HK-2 (cell line): ENCODE measurements around the gene ERICH6.

ENCODE experiments used
- DNase-seq: peaks from one replicate; pipeline ENCODE4 v3.0.0-alpha.2; 2018; ENCODE audit not compliant: unreplicated experiment

ERICH6 gene

DNA sequence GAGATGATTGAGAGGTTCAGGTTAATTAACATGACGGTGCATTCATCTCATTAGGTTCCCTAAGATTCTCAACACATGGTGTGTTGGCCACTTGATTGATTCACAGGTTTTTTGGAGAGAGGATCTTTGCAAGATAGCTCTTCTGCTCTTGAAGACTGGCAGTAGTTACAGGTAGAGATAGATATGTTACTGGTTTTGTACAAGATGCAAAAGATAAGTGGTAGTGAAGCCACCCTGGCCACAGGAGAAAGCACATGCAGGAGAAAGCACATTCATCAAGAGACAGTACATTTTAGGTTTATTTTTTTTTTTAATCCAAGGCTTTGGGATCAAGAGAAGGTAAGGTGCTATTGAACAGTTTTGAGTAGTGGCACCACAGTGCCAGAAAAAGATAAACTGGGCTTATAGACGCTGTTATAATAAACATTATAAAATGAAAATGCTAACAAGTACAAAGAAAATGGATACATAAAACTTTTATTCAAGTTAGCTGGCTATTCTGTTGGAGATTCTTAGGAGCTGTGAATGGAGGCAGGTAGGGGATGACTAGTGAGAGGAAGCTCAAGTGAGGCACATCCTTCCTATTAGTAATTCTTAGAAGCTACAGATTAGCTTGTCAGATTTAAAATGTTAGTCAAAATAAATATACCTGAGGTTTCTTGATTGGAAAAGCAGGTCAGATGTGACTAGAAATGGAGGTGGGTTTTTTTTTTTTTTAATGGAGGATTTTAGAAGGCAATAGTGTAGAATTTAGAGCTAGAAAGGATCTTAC lies 89.8 kb downstream of the ERICH6 start:
- DNase-seq = no peak

GRCh38 chr3:150613034-150613433 lies 90.7 kb downstream of the ERICH6 start:
- DNase-seq = no peak

DNA sequence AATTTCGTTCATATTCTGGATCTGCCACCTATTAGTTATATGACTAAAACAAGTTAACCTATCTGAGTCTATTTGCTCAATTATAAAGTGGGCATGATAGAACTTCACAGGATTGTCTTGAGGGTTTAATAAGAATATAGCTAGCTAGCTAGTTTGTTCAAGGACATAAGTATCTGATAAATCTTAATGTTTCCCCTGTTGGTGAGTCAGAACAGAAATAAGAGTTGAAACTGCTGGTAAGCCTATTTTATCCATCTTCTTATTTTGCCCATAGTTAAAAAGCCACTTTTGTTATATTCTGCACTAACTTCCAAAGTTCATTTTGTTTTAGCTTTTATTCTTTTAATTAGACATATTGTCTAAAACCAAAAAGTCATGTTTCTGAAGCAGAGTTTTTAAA lies 91.2 kb downstream of the ERICH6 start:
- no peak for DNase-seq

- DNase-seq = no peak
These were observed 92.1 kb downstream of the ERICH6 start for GRCh38 chr3:150611666-150612065.

GRCh38 chr3:150610785-150611184 lies 92.9 kb downstream of the ERICH6 start:
- no peak for DNase-seq

DNA sequence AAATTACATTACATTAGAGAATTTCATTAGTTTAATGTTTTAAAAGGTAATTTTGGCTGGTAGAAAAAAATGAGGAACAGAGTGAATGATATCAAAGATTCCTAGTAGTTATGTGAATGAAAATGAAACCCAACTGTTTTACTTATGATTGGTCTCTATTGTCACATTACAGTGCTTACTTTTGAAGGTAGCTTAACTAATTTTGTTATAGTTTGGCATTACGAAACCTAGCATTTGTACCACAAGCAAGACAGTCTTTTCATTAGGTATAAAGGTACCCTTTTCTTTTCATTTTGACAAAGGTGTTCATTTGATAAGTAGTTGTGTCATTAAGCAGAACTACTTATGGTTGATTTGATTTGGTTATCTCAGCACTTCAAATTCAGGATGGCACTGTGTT lies 93.7 kb downstream of the ERICH6 start:
- no peak for DNase-seq
